K562 (cell line): Measurements from ENCODE around the gene MRPL58. TPM values are rescaled to one million over a fixed set of nuclear protein-coding genes. Genes with fewer than 3 reads are reported as not detected.

Source experiments
- ARHGAP35 ChIP-seq: fragments of 450-650 bp; IDR thresholded peaks from 2 replicates; pipeline ENCODE4 v1.6.1; 2018; ENCODE audit not compliant: partially characterized antibody
- ATF2 ChIP-seq: sonication (generic); formaldehyde crosslinking; IDR thresholded peaks from 2 replicates; pipeline ENCODE4 v1.8.1; 2022; ENCODE audit warnings: missing genetic modification reagents
- BCOR ChIP-seq: fragments of 450-650 bp; IDR thresholded peaks from 2 replicates; pipeline ENCODE4 v1.6.1; 2016
- CREB3 ChIP-seq: fragments of 450-650 bp; conservative IDR thresholded peaks from 2 replicates; pipeline ENCODE4 v1.6.1; 2016; ENCODE audit warnings: missing genetic modification characterization, low read depth, mild to moderate bottlenecking, missing compliant biosample characterization, moderate library complexity
- CREB5 ChIP-seq: fragments of 250-450 bp; sonication (Bioruptor Pico); IDR thresholded peaks from 2 replicates; pipeline ENCODE4 v1.5.0; 2020; ENCODE audit warnings: mild to moderate bottlenecking
- FOXO4 ChIP-seq: fragments of 450-650 bp; formaldehyde crosslinking; IDR thresholded peaks from 2 replicates; pipeline ENCODE4 v1.4.0; 2020; ENCODE audit warnings: mild to moderate bottlenecking, moderate library complexity
- HCFC1 ChIP-seq: IDR thresholded peaks from 2 replicates; pipeline ENCODE4 v1.6.1; 2012; ENCODE audit warnings: low read depth, low read length, improper control_type of control experiment
- HDGF ChIP-seq: fragments of 450-650 bp; IDR thresholded peaks from 2 replicates; pipeline ENCODE4 v1.6.1; 2016
- HNRNPUL1 ChIP-seq: fragments of 200-400 bp; formaldehyde crosslinking; IDR thresholded peaks from 2 replicates; pipeline ENCODE4 v1.6.1; 2017; ENCODE audit warnings: low read length
- KAT7 ChIP-seq: sonication (generic); formaldehyde crosslinking; IDR thresholded peaks from 2 replicates; pipeline ENCODE4 v1.8.0; 2022; ENCODE audit warnings: missing genetic modification reagents, mild to moderate bottlenecking, borderline replicate concordance
- NR2F6 ChIP-seq: fragments of 450-650 bp; formaldehyde crosslinking; IDR thresholded peaks from 2 replicates; pipeline ENCODE4 v1.4.0; 2020; ENCODE audit warnings: mild to moderate bottlenecking
- POLR2G ChIP-seq: fragments of 200-400 bp; formaldehyde crosslinking; IDR thresholded peaks from 2 replicates; pipeline ENCODE4 v1.6.1; 2017; ENCODE audit warnings: low read depth, mild to moderate bottlenecking, antibody characterized with exemption, low read length, moderate library complexity
- PTBP1 ChIP-seq: fragments of 200-400 bp; formaldehyde crosslinking; IDR thresholded peaks from 2 replicates; pipeline ENCODE4 v1.6.1; 2017; ENCODE audit warnings: low read depth, low read length
- RNF219 ChIP-seq: fragments of 250-450 bp; sonication (Bioruptor Pico); IDR thresholded peaks from 2 replicates; pipeline ENCODE4 v1.5.0; 2022; ENCODE audit warnings: mild to moderate bottlenecking
- STAG1 ChIP-seq: sonication (generic); formaldehyde crosslinking; IDR thresholded peaks from 2 replicates; pipeline ENCODE4 v1.5.0; 2020; ENCODE audit warnings: missing genetic modification reagents, borderline replicate concordance
- USF2 ChIP-seq: sonication (generic); formaldehyde crosslinking; IDR thresholded peaks from 2 replicates; pipeline ENCODE4 v1.5.0; 2020; ENCODE audit warnings: missing genetic modification reagents
- ZNF584 ChIP-seq: fragments of 200-800 bp; sonication (Bioruptor generic); IDR thresholded peaks from 2 replicates; pipeline ENCODE4 v1.6.1; 2016; ENCODE audit warnings: low read depth, mild to moderate bottlenecking, missing genetic modification characterization, missing compliant biosample characterization
- polyA plus RNA-seq, 8 experiments: library from polyadenylated mRNA; depleted of rRNA in 4 of 8; stranded (reverse) in 5 of 8; unstranded in 3 of 8; fragments of >200 nt; fragmentation: Nextera tagmentation in 2 of 8; fragmentation: Illumina TruSeq in 1 of 8; extraction: Ambion mirVana in 2 of 8; extraction: Trizol in 1 of 8; gene quantifications; 2 replicates each; pipeline versions ENCODE4 v1.2.1 to v1.2.3, GENCODE V29; 2011 to 2014; ENCODE audit warnings: inconsistent platforms in 1 of 8, missing spikeins in 1 of 8
- total RNA-seq, 7 experiments: library from RNA; depleted of rRNA in 6 of 7; stranded (reverse); fragments of >200 nt in 6 of 7; fragmentation: Illumina TruSeq in 2 of 7; extraction: Trizol in 2 of 7; gene quantifications; 2 replicates each; pipeline versions ENCODE4 v1.2.1 to v1.2.3, GENCODE V29; 2011 to 2021; ENCODE audit warnings: low replicate concordance in 1 of 7

MRPL58 gene
- total and polyA plus RNA-seq, 9 of the 15 experiments (the other 6 are each of a cell fraction or from before 2014, with no cell fraction given), result 30.8 to 107 (median 72.4) TPM

- TF ChIP-seq FOXO4 (CRISPR knock-in tag), result no peak
- peak; percentile 74 for TF ChIP-seq KAT7 (CRISPR knock-in tag)
- TF ChIP-seq HDGF, result no peak
- no peak for TF ChIP-seq CREB5
- TF ChIP-seq CREB3 (tag), result no peak
- no peak for TF ChIP-seq RNF219 (CRISPR knock-in tag)
- no peak for TF ChIP-seq PTBP1
- TF ChIP-seq POLR2G, result peak; percentile 82
- no peak for TF ChIP-seq ARHGAP35
- no peak for TF ChIP-seq USF2
- TF ChIP-seq ATF2 (CRISPR knock-in tag), result no peak
- no peak for TF ChIP-seq NR2F6 (CRISPR knock-in tag)
- peak; percentile 71 for TF ChIP-seq HCFC1
- no peak for TF ChIP-seq HNRNPUL1
- no peak for TF ChIP-seq STAG1 (CRISPR knock-in tag)
- TF ChIP-seq BCOR, result peak; percentile 12; the same call in 1 of the 2 replicates
- TF ChIP-seq ZNF584, result no peak
Observed at GRCh38 chr17:75046407-75047289, 34.2 kb downstream of the MRPL58 start, which contains the start of the genes ATP5PD and KCTD2 (continued).
